Endothelial cell of umbilical vein (primary cell): ENCODE data around the gene SART1. TPM values are rescaled to one million over a fixed set of nuclear protein-coding genes. Genes with fewer than 3 reads are reported as not detected.

Experiments used
- BruUV-seq: library from RNA; stranded (reverse); fragments of 400-500 nt; replicated peaks from 2 replicates; lab custom pipeline; 2021; lab: Mats Ljungman, UMichigan
- CTCF ChIA-PET: fragments of 300-600, 350-600 bp; sonication (Branson Sonifier 250); formaldehyde crosslinking; loops from one replicate; lab custom pipeline; 2021; ENCODE audit warnings: antibody characterized with exemption, inconsistent platforms; lab: Charles Lee
- POLR2A ChIA-PET: fragments of 300-600, 350-600 bp; sonication (Branson Sonifier 250); formaldehyde crosslinking; loops from one replicate; lab custom pipeline; 2021; ENCODE audit warnings: antibody characterized with exemption, inconsistent platforms; lab: Charles Lee
- DNase-seq: peaks from one replicate; pipeline ENCODE4 v3.0.0-alpha.2; 2011; ENCODE audit warnings: low read depth, low spot score
- FAIRE-seq: peaks from 2 replicates; lab custom pipeline; 2011; peaks lifted over from hg19 to GRCh38; lab: Jason Lieb, UNC
- H2AFZ ChIP-seq: 2 replicates; pipeline ENCODE4 v1.6.0; 2012; ENCODE audit warnings: low read depth, low read length, control low read depth, inconsistent platforms
- H3K27ac ChIP-seq: 2 replicates; pipeline ENCODE4 v1.5.1; 2011; ENCODE audit warnings: low read depth, mild to moderate bottlenecking, control low read depth, low read length, moderate library complexity; ENCODE audit not compliant: insufficient read depth
- H3K27me3 ChIP-seq, 2 experiments: 2 replicates each; pipeline versions ENCODE4 v1.6.0 to v1.6.1; 2011; ENCODE audit warnings: low read length in 2 of 2, mixed read lengths in 1 of 2; ENCODE audit not compliant: control insufficient read depth in 2 of 2, insufficient read depth in 2 of 2
- H3K36me3 ChIP-seq, 2 experiments: 2 replicates in 1 of 2; 3 replicates in 1 of 2; pipeline ENCODE4 v1.5.1; 2011; ENCODE audit warnings: low read length in 2 of 2, mild to moderate bottlenecking in 1 of 2, moderate library complexity in 1 of 2; ENCODE audit not compliant: control insufficient read depth in 2 of 2, insufficient read depth in 2 of 2; ENCODE audit errors: extremely low read depth in 1 of 2
- H3K4me1 ChIP-seq: 3 replicates; pipeline ENCODE4 v1.5.1; 2011; ENCODE audit warnings: mild to moderate bottlenecking, low read length; ENCODE audit not compliant: control insufficient read depth, insufficient read depth; ENCODE audit errors: extremely low read depth
- H3K4me2 ChIP-seq: 2 replicates; pipeline ENCODE4 v1.6.1; 2011; ENCODE audit warnings: low read length, control low read depth, mixed read lengths; ENCODE audit not compliant: insufficient read depth
- H3K4me3 ChIP-seq, 3 experiments: fragments of 200-600 bp in 1 of 3; sonication (generic), shearing (Covaris generic) in 1 of 3; replicated peaks in 1 of 3; 2 replicates each; pipeline ENCODE4 v1.5.1; 2011 to 2016; ENCODE audit warnings: control low read depth in 3 of 3, low read length in 3 of 3, mild to moderate bottlenecking in 2 of 3, inconsistent platforms in 1 of 3, low read depth in 1 of 3, moderate library complexity in 1 of 3; ENCODE audit not compliant: insufficient read depth in 1 of 3
- H3K79me2 ChIP-seq: 2 replicates; pipeline ENCODE4 v1.6.0; 2012; ENCODE audit warnings: low read length, inconsistent platforms; ENCODE audit not compliant: control insufficient read depth, insufficient read depth
- H3K9ac ChIP-seq: replicated peaks from 2 replicates; pipeline ENCODE3; 2011; ENCODE audit warnings: low read length, control low read depth; ENCODE audit not compliant: insufficient read depth; ENCODE audit errors: extremely low read depth
- H3K9me1 ChIP-seq: replicated peaks from 3 replicates; pipeline ENCODE4 v1.6.0; 2011; ENCODE audit warnings: mild to moderate bottlenecking, low read length; ENCODE audit not compliant: control insufficient read depth, insufficient read depth; ENCODE audit errors: extremely low read depth
- H3K9me3 ChIP-seq: replicated peaks from 2 replicates; pipeline ENCODE4 v1.5.1; 2012; ENCODE audit warnings: low read length, inconsistent platforms; ENCODE audit not compliant: control insufficient read depth, insufficient read depth
- H4K20me1 ChIP-seq: replicated peaks from 2 replicates; pipeline ENCODE3; 2011; ENCODE audit warnings: mild to moderate bottlenecking, low read length; ENCODE audit not compliant: control insufficient read depth, insufficient read depth; ENCODE audit errors: extremely low read depth
- CTCF ChIP-seq, 2 donors: IDR thresholded peaks; 1 replicate in 1 of 2; 2 replicates in 1 of 2; pipeline ENCODE4 v1.5.1; 2011; ENCODE audit warnings: low read length in 2 of 2, mild to moderate bottlenecking in 2 of 2, moderate library complexity in 2 of 2, control low read depth in 1 of 2, inconsistent platforms in 1 of 2, low read depth in 1 of 2; ENCODE audit not compliant: insufficient read depth in 1 of 2; ENCODE audit errors: extremely low read depth in 1 of 2
- EZH2 ChIP-seq: IDR thresholded peaks from 2 replicates; pipeline ENCODE4 v1.6.1; 2012; ENCODE audit warnings: borderline replicate concordance, low read depth, mild to moderate bottlenecking, moderate library complexity, low read length, inconsistent platforms; ENCODE audit not compliant: severe bottlenecking
- FOS ChIP-seq: IDR thresholded peaks from 2 replicates; pipeline ENCODE4 v1.6.1; 2011; ENCODE audit warnings: mild to moderate bottlenecking, low read length, moderate library complexity, borderline replicate concordance; ENCODE audit not compliant: insufficient read depth
- GATA2 ChIP-seq: IDR thresholded peaks from 2 replicates; pipeline ENCODE4 v1.7.0; 2011; ENCODE audit warnings: low read depth, mild to moderate bottlenecking, moderate library complexity, mixed read lengths, low read length; ENCODE audit not compliant: insufficient read length, insufficient read depth
- JUN ChIP-seq: IDR thresholded peaks from 2 replicates; pipeline ENCODE4 v1.6.1; 2011; ENCODE audit warnings: borderline replicate concordance, low read depth; ENCODE audit not compliant: insufficient read length, insufficient read depth
- MAX ChIP-seq: IDR thresholded peaks from 2 replicates; pipeline ENCODE4 v1.6.1; 2011; ENCODE audit not compliant: insufficient read depth, insufficient read length
- MYC ChIP-seq: IDR thresholded peaks from one replicate; pipeline ENCODE4 v1.6.1; 2011; ENCODE audit warnings: mild to moderate bottlenecking, low read depth, low read length
- POLR2A ChIP-seq: IDR thresholded peaks from 2 replicates; pipeline ENCODE4 v1.6.1; 2012; ENCODE audit warnings: low read depth, mild to moderate bottlenecking, control low read depth, low read length
- POLR2AphosphoS5 ChIP-seq: IDR thresholded peaks from 2 replicates; pipeline ENCODE4 v1.6.1; 2012; ENCODE audit warnings: low read depth, mild to moderate bottlenecking, control low read depth, low read length, moderate library complexity; ENCODE audit not compliant: insufficient read depth
- dilution Hi-C: fragments of 300-500 bp; cut with MboI; formaldehyde crosslinking; loops from one replicate; pipeline ENCODE4 v1.15.0; 2019; ENCODE audit warnings: low sequenced_read_pairs; ENCODE audit not compliant: extremely low pct_ligation_motif_present
- intact Hi-C: fragments of 100-400 bp; cut with micrococcal nuclease; formaldehyde crosslinking; loops from one replicate; pipeline ENCODE4 v1.10.0; 2022
- polyA plus RNA-seq, 4 experiments: library from polyadenylated mRNA; depleted of rRNA in 3 of 4; stranded (reverse) in 3 of 4; unstranded in 1 of 4; fragments of >200 nt; gene quantifications; 2 replicates each; pipeline versions ENCODE4 v1.2.1 to v1.2.3, GENCODE V29; 2011 to 2012; ENCODE audit warnings: missing spikeins in 1 of 4
- total RNA-seq: library from RNA; stranded (reverse); gene quantifications from 2 replicates; pipeline ENCODE4 v1.2.3, GENCODE V29; 2021

SART1 gene
- total and polyA plus RNA-seq, 2 donors (not counting 3 experiments of a cell fraction or from before 2014, with no cell fraction given): 21.8 to 62.7 TPM

GRCh38 chr11:65919141-65919572 is 42.4 kb upstream of the SART1 start, which contains the start of gene DRAP1:
Gene DRAP1 (plus strand): TSS chr11:65919426. CDS start chr11:65919502, 76 bp downstream.
- Histone ChIP-seq H3K9ac (peak within 1 kb of the TSS; percentile 92), H3K4me1 (peaks cover 49% of the 10 kb centered on the region), H3K79me2 (peaks cover 37% of the 10 kb centered on the region), H3K9me3 (no peaks in the 10 kb centered on the region), H2AFZ (peak within 1 kb of the TSS; percentile 77), H3K27ac (peak within 1 kb of the TSS; percentile 92), H3K4me3 (peak within 1 kb of the TSS; percentile 70 to 90 (median 71)), H4K20me1 (no peaks in the 10 kb centered on the region), H3K4me2 (peak within 1 kb of the TSS; percentile 79), H3K27me3 (no peaks in the 10 kb centered on the region), H3K9me1 (no peaks in the 10 kb centered on the region), H3K36me3 (peaks cover 6 to 9% of the 10 kb centered on the region in 2 experiments)
- TF ChIP-seq JUN (no peak), MAX (peak; percentile 12), CTCF (IDR thresholded peaks at IDR 0.05; ENCODE audit: extremely low read depth in 1 of 2, insufficient read depth in 1 of 2, low read depth in 1 of 2, low read length in 2 of 2) (no peak), POLR2A (peak; percentile 23), POLR2AphosphoS5 (peak; percentile 67), MYC (no peak), FOS (no peak), GATA2 (no peak), EZH2 (no peak)
- ChIA-PET CTCF (interaction anchor here (1.0 to 4.9 kb wide), 3 partner anchors 14 to 31 kb away, joined by 3 to 73 read pairs (median 4); partner anchors contain the start of genes CCDC85B and FIBP), POLR2A (interaction anchor here (2.1 kb wide), 1 partner anchor 29 kb away, joined by 7 read pairs; the partner anchor contains the start of gene CCDC85B)
- dilution Hi-C loops (no loop called here), intact Hi-C loops (loop anchor here (1.0 to 5.0 kb wide), 5 partner anchors 31 to 133 kb away; partner anchors contain the start of genes BANF1, EIF1AD, FIBP and SART1)
- DNase-seq: peak; percentile 97
- BruUV-seq: no TSS peak
- peak; percentile 86 for FAIRE-seq
